MM.1S (cell line): Measurements from ENCODE around the gene PTGDR2.

Source experiments
- CTCF ChIP-seq: fragments of 300-600 bp; sonication (generic); IDR thresholded peaks from 2 replicates; pipeline ENCODE4 v1.5.1; 2016; ENCODE audit warnings: antibody characterized with exemption, low read length, mixed read lengths
- EZH2 ChIP-seq: fragments of 300-600 bp; sonication (generic); optimal IDR thresholded peaks from 2 replicates; pipeline ENCODE3; 2017; ENCODE audit warnings: low read depth, mild to moderate bottlenecking, antibody characterized with exemption, low read length, mixed read lengths

- no peak for TF ChIP-seq EZH2
- TF ChIP-seq CTCF: no peak
These were observed 8.1 kb upstream of the PTGDR2 start for GRCh38 chr11:60863550-60864521.
